ENCODE measurements around the gene KCNJ14. TPM values are rescaled to one million over a fixed set of nuclear protein-coding genes. Genes with fewer than 3 reads are reported as not detected.
A peak's percentile ranks its signal among the peaks of the same experiment; 100 is the strongest.

KCNJ14 gene
- total and polyA plus RNA-seq, 2 of the 8 experiments (the other 6 are each of a cell fraction or from before 2014, with no cell fraction given), result 0.45 to 0.89 TPM

DNA sequence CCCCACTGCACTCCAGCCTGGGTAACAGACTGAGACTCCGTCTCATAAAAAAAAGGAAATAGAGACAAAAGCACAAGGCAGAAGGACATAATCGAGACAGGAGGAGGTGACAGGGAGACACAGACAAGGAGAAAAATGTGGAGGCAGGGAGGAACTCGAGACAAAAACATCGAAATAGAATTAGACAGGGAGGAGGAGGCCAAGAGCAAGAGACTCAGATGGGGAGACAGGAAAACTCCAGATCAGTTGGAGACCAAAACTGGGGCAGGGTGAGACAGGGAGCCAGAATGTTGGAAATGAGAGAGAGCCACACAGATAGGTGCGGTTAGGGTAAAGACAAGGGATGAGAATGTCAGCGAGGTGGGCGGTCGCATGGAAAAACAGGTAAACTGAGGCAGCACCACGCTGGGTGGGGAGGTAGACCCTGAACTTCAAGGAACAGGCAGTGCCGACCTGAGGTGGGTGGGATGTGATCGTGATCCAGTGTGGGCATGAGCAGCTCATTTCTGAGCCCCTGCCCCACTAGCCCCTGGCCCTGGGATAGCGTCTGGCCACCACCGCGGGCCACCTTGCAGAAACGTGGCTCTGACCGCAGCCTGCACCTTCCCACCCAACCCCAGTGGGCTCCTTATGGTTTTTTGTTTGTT, 29.0 kb downstream of the KCNJ14 start:
- no peaks in the 10 kb centered on the region for H3K9me3 ChIP-seq (ENCODE audit: insufficient read depth in 2 of 2, low read depth in 1 of 2, low read length in 1 of 2)
- H2BK5ac ChIP-seq (ENCODE audit: low read depth, low read length), result no peak overlapping the region
- peaks cover 3 to 7% of the 10 kb centered on the region in 2 experiments for H4K20me1 ChIP-seq (replicated peaks in 1 of 2; ENCODE audit: control insufficient read depth in 1 of 2, insufficient read depth in 2 of 2, low read length in 2 of 2)
- no peak overlapping the region for H2BK12ac ChIP-seq (ENCODE audit: low read depth, low read length)
- FAIRE-seq (no peak), DNase-seq (ENCODE audit: low read depth in 1 of 2, low spot score in 2 of 2) (no peak)
- no peak overlapping the region for H3K56ac ChIP-seq (replicated peaks; ENCODE audit: insufficient read length, low read depth, low read length)
- H3K27me3 ChIP-seq (replicated peaks in 1 of 4; ENCODE audit: control insufficient read depth in 3 of 4, extremely low read depth in 1 of 4, insufficient read depth in 3 of 4, low read length in 3 of 4), result peaks cover 0 to 5% (median 3%) of the 10 kb centered on the region in 4 experiments; a peak in 3 of 7 replicates
- H2BK15ac ChIP-seq (ENCODE audit: low read length), result no peak overlapping the region
- TF ChIP-seq POLR2AphosphoS5 (IDR thresholded peaks at IDR 0.05; ENCODE audit: low read depth, low read length), result peak; percentile 88
- TF ChIP-seq POU5F1 (IDR thresholded peaks at IDR 0.05; ENCODE audit: low read depth, low read length), result no peak
- peak in 1 of 2 experiments; percentile 64; a peak in 2 of 3 replicates for TF ChIP-seq POLR2A (IDR thresholded peaks at IDR 0.05; ENCODE audit: control extremely low read depth in 1 of 2, low read depth in 2 of 2, low read length in 2 of 2)
- H3K14ac ChIP-seq (ENCODE audit: insufficient read length), result no peak overlapping the region
- no peak overlapping the region for H3K23ac ChIP-seq (ENCODE audit: insufficient read length)
- no peak overlapping the region for H3K18ac ChIP-seq (ENCODE audit: extremely low read depth, low read length)
- H2BK20ac ChIP-seq (ENCODE audit: low read length), result no peak overlapping the region
- CTCF ChIA-PET (ENCODE audit: partially characterized antibody), result no interaction called here
- H3K36me3 ChIP-seq (ENCODE audit: control insufficient read depth in 2 of 4, insufficient read depth in 4 of 4, low read length in 3 of 4), result peaks cover 0 to 13% (median 2%) of the 10 kb centered on the region in 4 experiments; a peak in 5 of 8 replicates
- H2AFZ ChIP-seq (ENCODE audit: low read length), result no peak overlapping the region
- POLR2A ChIA-PET (ENCODE audit: partially characterized antibody), result interaction anchor here (0.6 to 2.2 kb wide), 9 partner anchors 10 to 107 kb away, joined by 3 to 13 read pairs (median 3); no protein-coding TSS in a partner anchor
- peaks cover 3% of the 10 kb centered on the region; the same call in 1 of the 2 replicates for H3K23me2 ChIP-seq (ENCODE audit: low read depth, low read length)
- no peaks in the 10 kb centered on the region for H3K79me2 ChIP-seq (ENCODE audit: control insufficient read depth in 1 of 2, insufficient read depth in 2 of 2, low read length in 2 of 2)
- no peak overlapping the region for H3K4me3 ChIP-seq (ENCODE audit: extremely low read depth in 1 of 4, insufficient read depth in 2 of 4, low read depth in 3 of 4, low read length in 4 of 4)
- H4K5ac ChIP-seq (ENCODE audit: insufficient read length, low read depth, low read length), result no peak overlapping the region
- peaks cover 0 to 1% (median 0%) of the 10 kb centered on the region in 4 experiments; a peak in 1 of 7 replicates for H3K4me1 ChIP-seq (replicated peaks in 1 of 4; ENCODE audit: control insufficient read depth in 3 of 4, insufficient read depth in 4 of 4, low read length in 3 of 4)
- no peak overlapping the region for H2AK5ac ChIP-seq (ENCODE audit: low read depth, low read length)
- 94% methylated on average over 16 of the region's 16 CpGs; no CpG with 5 or more reads in 1 of the 2 experiments for WGBS, 2 experiments (ENCODE audit: extremely low coverage in 1 of 2, insufficient coverage in 1 of 2, insufficient read length in 1 of 2, insufficient replicate concordance in 2 of 2, low coverage in 1 of 2, low lambda C conversion rate in 2 of 2, missing lambda C conversion rate in 1 of 2)
- H3K9ac ChIP-seq (replicated peaks in 1 of 4; ENCODE audit: extremely low read depth in 1 of 4, low read depth in 3 of 4, low read length in 3 of 4), result no peak overlapping the region
- H2BK120ac ChIP-seq (replicated peaks; ENCODE audit: low read depth, low read length), result no peak overlapping the region
- H3K27ac ChIP-seq (ENCODE audit: low read depth, low read length), result no peak overlapping the region
- H4K8ac ChIP-seq (ENCODE audit: extremely low read depth, insufficient read depth, low read length), result no peak overlapping the region
- no peak overlapping the region for H3K4ac ChIP-seq (replicated peaks; ENCODE audit: insufficient read length, low read depth, low read length)
- no peaks in the 10 kb centered on the region; the same call in 1 of the 2 replicates for H3K79me1 ChIP-seq (ENCODE audit: low read depth, low read length)
- no peak overlapping the region for H4K91ac ChIP-seq (replicated peaks; ENCODE audit: insufficient read length, low read length)
- H3K4me2 ChIP-seq (ENCODE audit: insufficient read depth in 1 of 2, low read depth in 2 of 2, low read length in 2 of 2), result no peak overlapping the region

Measured in H1 (cell line).